Effector memory CD4-positive, alpha-beta T cell (primary cell): ENCODE measurements around the gene FNBP1L.
A peak's percentile ranks its signal among the peaks of the same experiment; 100 is the strongest.

ENCODE experiments used
- DNase-seq, 3 donors: peaks; one replicate each; pipeline ENCODE4 v3.0.0-alpha.2; 2020
- H3K27ac ChIP-seq: 2 replicates; pipeline ENCODE4 v1.7.0; 2013; ENCODE audit warnings: mild to moderate bottlenecking, low read length, moderate library complexity; ENCODE audit not compliant: insufficient read depth, poor library complexity, severe bottlenecking
- H3K27me3 ChIP-seq: replicated peaks from 2 replicates; pipeline ENCODE4 v1.7.0; 2013; ENCODE audit warnings: mild to moderate bottlenecking, low read length; ENCODE audit not compliant: insufficient read depth, control insufficient read depth, poor library complexity, severe bottlenecking
- H3K36me3 ChIP-seq: 2 replicates; pipeline ENCODE4 v1.7.0; 2013; ENCODE audit warnings: mild to moderate bottlenecking, low read length, moderate library complexity; ENCODE audit not compliant: control insufficient read depth, insufficient read depth
- H3K4me1 ChIP-seq: 2 replicates; pipeline ENCODE4 v1.7.0; 2013; ENCODE audit warnings: low read length, mild to moderate bottlenecking; ENCODE audit not compliant: control insufficient read depth, insufficient read depth, poor library complexity, severe bottlenecking
- H3K4me3 ChIP-seq: 2 replicates; pipeline ENCODE4 v1.7.0; 2013; ENCODE audit warnings: low read length, low read depth, mild to moderate bottlenecking; ENCODE audit not compliant: insufficient read depth, poor library complexity, severe bottlenecking
- H3K9me3 ChIP-seq: 2 replicates; pipeline ENCODE4 v1.7.0; 2013; ENCODE audit warnings: mild to moderate bottlenecking, low read length, moderate library complexity; ENCODE audit not compliant: control insufficient read depth

The FNBP1L gene

DNA sequence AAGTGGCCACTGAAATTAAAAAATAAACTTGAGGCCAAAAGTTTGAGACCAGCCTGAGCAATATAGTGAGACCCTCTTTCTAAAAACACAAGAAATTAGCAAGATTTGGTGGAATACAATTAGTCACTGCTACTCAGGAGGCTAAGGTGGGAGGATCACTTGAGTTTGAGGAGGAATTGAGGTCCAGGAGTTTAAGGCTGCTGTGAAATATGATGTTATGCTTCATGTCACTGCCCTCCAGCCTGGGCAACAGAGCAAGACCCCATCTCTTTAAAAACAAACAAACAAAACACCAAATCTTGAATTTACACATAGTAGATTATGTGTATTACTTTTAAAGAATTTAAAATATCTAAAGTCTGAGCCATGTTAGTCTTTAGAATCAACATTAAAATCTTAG, 6.3 kb upstream of the FNBP1L start:
- no peak for DNase-seq
- H3K27me3 ChIP-seq: no peaks in the 10 kb centered on the region
- H3K4me3 ChIP-seq: no peak overlapping the region
- H3K4me1 ChIP-seq: no peaks in the 10 kb centered on the region
- H3K9me3 ChIP-seq: no peaks in the 10 kb centered on the region
- no peak overlapping the region for H3K27ac ChIP-seq
- H3K36me3 ChIP-seq: no peaks in the 10 kb centered on the region

DNA sequence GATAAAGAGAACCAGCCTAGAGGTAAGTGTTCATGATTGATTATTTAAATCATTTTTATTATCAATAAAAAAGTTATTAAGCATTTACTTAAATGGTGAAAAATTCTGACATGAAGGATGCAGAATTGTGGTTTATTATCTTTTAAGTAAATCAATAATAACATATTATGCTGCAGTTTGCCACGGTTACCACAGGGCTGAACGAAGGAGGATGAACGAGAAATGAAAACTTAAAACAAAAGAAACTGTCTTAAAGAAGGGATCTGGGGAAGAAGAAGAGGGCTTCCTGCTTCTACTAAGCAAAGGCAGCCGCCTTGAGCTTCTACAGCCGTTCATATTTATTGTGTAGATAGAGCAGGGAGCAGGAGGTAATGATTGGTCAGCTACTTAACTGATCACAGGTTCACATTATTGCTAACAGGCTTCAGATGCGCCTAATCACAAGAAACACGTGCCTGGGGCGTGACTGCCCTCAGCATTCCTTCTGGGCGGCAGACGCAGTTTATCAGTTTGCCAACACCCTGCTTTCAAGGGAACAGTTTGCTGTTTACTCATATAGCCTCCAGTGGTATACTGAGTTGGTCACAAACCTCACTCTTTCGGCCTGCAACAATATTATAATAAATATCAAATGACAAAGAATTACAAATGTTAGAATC, 5.8 kb upstream of the FNBP1L start:
- DNase-seq: no peak
- no peak overlapping the region for H3K27ac ChIP-seq
- peaks cover 1% of the 10 kb centered on the region for H3K4me1 ChIP-seq

DNA sequence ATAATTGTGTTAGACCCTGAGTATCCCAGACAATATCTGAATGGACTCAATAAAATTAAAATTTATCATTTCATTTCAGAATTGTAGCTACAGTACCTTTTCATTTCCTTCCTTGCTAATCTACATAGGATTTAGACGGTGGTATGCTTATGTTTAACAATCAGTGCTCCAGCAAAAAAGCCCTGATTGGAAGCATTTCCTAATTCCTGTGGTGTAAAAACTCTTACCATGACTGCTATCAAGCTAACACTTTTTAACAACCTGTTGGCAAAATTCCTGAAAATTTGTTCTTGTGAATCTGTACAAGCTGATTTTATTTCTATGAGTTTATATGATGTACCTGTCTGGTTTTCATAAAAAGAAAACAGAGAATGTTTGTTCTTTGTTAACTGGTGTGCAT, 5.2 kb upstream of the FNBP1L start:
- H3K4me1 ChIP-seq: peaks cover 7% of the 10 kb centered on the region
- no peaks in the 10 kb centered on the region for H3K9me3 ChIP-seq
- no peaks in the 10 kb centered on the region for H3K36me3 ChIP-seq
- no peak for DNase-seq
- H3K27ac ChIP-seq: no peak overlapping the region
- no peak overlapping the region for H3K4me3 ChIP-seq
- no peaks in the 10 kb centered on the region for H3K27me3 ChIP-seq

More for the DNA sequence above, 5.8 kb upstream of the FNBP1L start:
- Histone ChIP-seq H3K36me3 (no peaks in the 10 kb centered on the region), H3K27me3 (no peaks in the 10 kb centered on the region), H3K9me3 (no peaks in the 10 kb centered on the region), H3K4me3 (no peak overlapping the region)

DNA sequence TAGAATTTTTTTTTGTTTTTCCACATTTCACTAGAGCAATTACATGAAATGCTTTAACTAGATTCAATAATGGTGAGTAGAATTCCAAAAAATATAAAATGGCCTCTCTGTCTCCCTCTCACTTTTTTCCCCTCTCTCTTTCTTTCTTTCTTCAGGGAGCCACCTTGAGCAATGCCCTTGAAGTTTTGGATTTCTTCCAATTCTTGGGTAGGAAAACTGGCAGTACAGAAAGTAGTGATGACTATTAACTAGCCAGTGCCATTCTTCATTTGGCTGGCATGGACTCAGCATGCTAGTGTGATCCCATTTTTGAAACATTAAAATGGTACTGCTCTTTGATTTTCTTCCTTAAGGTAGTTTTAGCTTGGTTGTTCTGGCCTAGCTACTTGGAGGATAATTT, 4.5 kb upstream of the FNBP1L start:
- Histone ChIP-seq H3K9me3 (no peaks in the 10 kb centered on the region), H3K4me3 (no peak overlapping the region), H3K27ac (no peak overlapping the region), H3K27me3 (no peaks in the 10 kb centered on the region), H3K4me1 (peaks cover 8% of the 10 kb centered on the region), H3K36me3 (no peaks in the 10 kb centered on the region)
- DNase-seq: no peak

DNA sequence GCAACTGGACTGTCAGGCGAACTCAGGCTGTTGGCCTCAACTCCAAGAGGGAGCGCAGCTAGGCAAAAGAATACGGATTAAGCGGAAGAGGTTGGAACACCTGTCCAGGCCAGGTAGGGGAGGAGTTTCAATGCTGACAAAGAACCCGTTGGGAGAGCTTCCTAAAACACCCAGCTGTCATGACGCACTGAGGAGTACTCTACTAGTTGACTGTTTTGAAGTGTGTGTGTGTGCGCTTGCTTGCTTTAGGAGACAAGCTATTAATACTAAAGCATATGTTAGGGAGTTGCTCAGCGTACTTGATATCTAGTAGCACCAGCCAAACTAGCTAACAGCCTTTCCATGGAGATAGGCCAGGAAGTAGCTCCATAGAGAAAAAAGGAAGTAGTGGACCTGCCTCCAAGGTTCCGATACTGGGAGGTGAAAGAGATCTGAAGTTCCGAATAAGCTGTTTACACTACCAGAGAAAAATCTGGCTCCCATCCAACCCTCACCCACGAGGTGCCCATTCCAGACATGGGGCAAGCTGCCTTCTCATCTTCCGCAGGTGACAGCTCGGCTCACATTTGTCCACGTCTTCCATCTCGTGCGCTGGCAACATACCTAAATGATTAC, 974 bp upstream of the FNBP1L start:
- no peaks in the 10 kb centered on the region for H3K36me3 ChIP-seq
- no peaks in the 10 kb centered on the region for H3K9me3 ChIP-seq
- no peak for DNase-seq
- no peak overlapping the region for H3K27ac ChIP-seq
- H3K4me3 ChIP-seq: peak overlapping the region; percentile 84
- peaks cover 20% of the 10 kb centered on the region for H3K4me1 ChIP-seq
- peaks cover 19% of the 10 kb centered on the region for H3K27me3 ChIP-seq

DNA sequence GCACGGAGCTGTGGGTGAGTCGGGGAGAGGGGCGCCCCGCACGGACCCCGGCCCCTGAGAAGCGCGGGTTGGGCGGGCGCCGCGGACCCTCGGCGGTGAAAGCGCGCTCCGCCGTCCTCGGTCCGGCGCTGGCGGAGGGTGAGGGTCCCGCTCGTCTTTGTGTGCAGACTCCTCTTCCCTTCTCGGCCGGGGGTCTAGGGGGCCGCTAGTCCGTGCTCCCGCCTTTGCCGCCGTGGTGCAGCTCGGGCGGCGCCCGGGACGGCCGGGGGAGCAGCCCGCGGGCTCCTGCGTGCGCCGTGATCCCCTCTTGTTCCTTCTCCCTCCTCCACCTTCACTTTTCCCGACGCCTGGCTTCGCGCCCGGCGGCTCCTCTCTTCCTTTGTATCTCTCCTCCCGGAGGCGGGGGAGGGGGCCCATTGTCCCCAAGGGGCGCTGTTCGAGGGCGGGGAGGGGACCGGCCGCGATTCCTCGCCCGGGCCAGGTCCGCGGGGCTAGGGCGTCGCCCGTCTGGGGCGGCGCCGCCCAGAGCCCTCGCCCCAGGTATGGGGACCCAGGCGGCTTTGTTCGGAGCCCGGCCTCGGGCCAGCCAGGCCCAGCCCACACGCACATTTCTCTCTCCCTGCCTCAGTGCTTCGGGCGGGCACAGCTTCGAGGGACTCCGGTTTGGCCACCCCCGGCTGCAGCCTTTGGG, 519 bp downstream of the FNBP1L start:
- peaks cover 20% of the 10 kb centered on the region for H3K4me1 ChIP-seq
- peak overlapping the region; percentile 84 for H3K4me3 ChIP-seq
- no peak for DNase-seq
- no peak overlapping the region for H3K27ac ChIP-seq
- H3K27me3 ChIP-seq: peaks cover 20% of the 10 kb centered on the region
- no peaks in the 10 kb centered on the region for H3K9me3 ChIP-seq
- H3K36me3 ChIP-seq: no peaks in the 10 kb centered on the region

DNA sequence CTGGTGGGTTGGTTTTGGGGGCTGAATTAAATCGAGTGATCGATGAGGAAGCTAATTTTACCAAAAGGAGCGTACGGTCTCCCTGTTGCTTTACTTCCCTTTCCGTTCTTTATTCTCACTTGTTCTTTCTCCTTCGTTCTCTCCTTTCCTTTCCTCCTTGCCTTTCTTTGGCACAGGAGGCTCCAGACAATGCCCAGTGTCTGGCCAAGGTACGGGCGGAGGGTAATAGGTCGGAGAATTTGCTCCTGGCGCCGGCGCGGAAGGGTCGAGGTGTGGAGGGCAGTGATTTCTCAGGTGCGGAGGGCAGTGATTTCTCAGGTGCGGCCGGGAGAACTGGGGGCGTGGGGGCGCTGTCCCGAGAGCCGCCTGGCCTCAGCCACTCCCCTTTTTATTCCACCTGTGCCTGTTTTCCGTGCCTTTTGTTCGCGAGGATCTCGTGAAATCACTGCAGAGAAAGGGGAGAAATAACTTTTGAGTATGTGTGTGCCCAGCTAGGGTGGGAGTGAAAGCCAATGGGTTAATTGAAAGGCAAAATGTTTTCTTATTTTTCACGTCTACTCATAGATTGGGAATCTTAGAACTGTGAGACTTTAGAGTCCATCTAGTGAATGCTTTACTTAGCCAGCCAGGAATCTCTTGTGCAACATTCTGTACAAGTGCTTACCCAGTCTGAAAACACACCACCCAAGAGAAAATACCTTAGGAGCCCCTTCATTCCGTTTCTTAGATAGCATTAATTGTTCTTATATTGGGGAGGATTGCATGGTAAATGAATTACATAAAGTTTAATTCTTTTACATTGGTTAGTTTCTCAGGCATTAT, 1.3 kb downstream of the FNBP1L start:
- Histone ChIP-seq H3K27ac (no peak overlapping the region), H3K9me3 (no peaks in the 10 kb centered on the region), H3K36me3 (no peaks in the 10 kb centered on the region), H3K4me3 (peak overlapping the region; percentile 84), H3K4me1 (peaks cover 20% of the 10 kb centered on the region), H3K27me3 (peaks cover 27% of the 10 kb centered on the region)
- DNase-seq: no peak

DNA sequence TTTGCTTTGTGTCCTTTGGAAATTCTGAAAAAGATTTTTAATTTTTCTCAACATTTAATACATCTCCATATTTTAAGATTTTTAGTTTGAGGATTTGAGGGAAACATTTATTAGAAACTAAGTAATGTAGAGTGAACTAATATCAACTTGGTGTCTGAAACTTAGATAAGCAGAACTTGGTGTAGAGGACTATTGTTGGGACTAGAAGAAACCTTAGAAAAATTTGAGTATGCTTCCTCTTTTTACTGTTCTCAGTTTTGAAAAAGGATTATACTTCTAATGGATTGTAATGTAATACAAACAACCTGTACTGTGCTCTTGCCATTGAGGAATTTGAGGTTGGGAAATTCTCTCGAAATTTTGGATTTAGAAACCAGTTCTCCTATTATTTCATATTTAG, 2.4 kb downstream of the FNBP1L start:
- Histone ChIP-seq H3K27me3 (peaks cover 27% of the 10 kb centered on the region), H3K4me1 (peaks cover 20% of the 10 kb centered on the region), H3K36me3 (no peaks in the 10 kb centered on the region), H3K4me3 (no peak overlapping the region), H3K27ac (no peak overlapping the region), H3K9me3 (no peaks in the 10 kb centered on the region)
- DNase-seq: no peak

DNA sequence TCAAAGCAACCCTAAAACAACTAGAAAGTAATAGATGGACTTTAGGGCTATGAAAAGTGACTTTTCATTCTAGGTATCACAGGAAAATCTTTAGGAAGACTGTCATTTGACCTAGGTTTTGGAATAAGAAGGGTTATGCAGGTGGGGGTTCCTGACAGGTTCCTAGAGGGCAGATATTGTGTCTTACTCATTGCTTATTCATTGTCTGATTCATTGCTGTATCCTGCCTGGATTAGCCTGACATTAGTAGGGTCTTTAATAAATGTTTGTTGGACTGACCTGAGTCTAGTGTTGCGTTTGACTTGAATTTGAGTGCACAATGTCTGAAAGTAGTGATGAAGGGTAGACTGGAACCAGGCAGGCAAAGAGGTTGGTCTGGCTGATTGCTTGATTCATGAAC, 6.0 kb downstream of the FNBP1L start:
- no peak for DNase-seq
- no peak overlapping the region for H3K4me3 ChIP-seq
- no peaks in the 10 kb centered on the region for H3K9me3 ChIP-seq
- H3K36me3 ChIP-seq: no peaks in the 10 kb centered on the region
- peaks cover 26% of the 10 kb centered on the region for H3K27me3 ChIP-seq
- H3K27ac ChIP-seq: no peak overlapping the region
- peaks cover 7% of the 10 kb centered on the region for H3K4me1 ChIP-seq
